GM12878 (cell line): ENCODE results near the gene DUOX1. TPM values are rescaled to one million over a fixed set of nuclear protein-coding genes. Genes with fewer than 3 reads are reported as not detected.

Experiments used
- ATAC-seq: fragments of 200-7000 bp; cut with Tn5 transposase; 3 replicates; pipeline ENCODE4 v1.9.1; 2020; ENCODE audit warnings: mild to moderate bottlenecking, moderate library complexity
- BruUV-seq: library from RNA; stranded (reverse); fragments of 400-500 nt; replicated peaks from 2 replicates; lab custom pipeline; 2021; lab: Mats Ljungman, UMichigan
- CTCF ChIA-PET: fragments of 300-600 bp; sonication (Branson Sonifier 250); formaldehyde crosslinking; extraction: SDS; loops from one replicate; lab custom pipeline; 2021; ENCODE audit warnings: inconsistent platforms; lab: Yijun Ruan, JAX
- POLR2A ChIA-PET: fragments of 350-600 bp; formaldehyde crosslinking; extraction: SDS; loops from one replicate; lab custom pipeline; 2021; ENCODE audit warnings: inconsistent platforms; lab: Charles Lee
- RAD21 ChIA-PET: fragments of 300-600 bp; sonication (Branson Sonifier 250); formaldehyde crosslinking; loops from one replicate; lab custom pipeline; 2023; ENCODE audit warnings: antibody characterized with exemption; ENCODE audit not compliant: unreplicated experiment; lab: Charles Lee
- SMC1A ChIA-PET: fragments of 300-600 bp; sonication (Branson Sonifier 250); formaldehyde crosslinking; loops from one replicate; lab custom pipeline; 2023; ENCODE audit not compliant: unreplicated experiment, uncharacterized antibody; lab: Charles Lee
- DNase-seq: peaks from one replicate; pipeline ENCODE4 v3.0.0-alpha.2; 2011; ENCODE audit warnings: low read depth, low spot score
- FAIRE-seq: peaks from 3 replicates; lab custom pipeline; 2011; peaks lifted over from hg19 to GRCh38; lab: Jason Lieb, UNC
- H2AFZ ChIP-seq: 2 replicates; pipeline ENCODE4 v1.6.0; 2011; ENCODE audit warnings: low read depth, low read length, control low read depth; ENCODE audit not compliant: control insufficient read depth
- H3K27ac ChIP-seq: 2 replicates; pipeline ENCODE4 v1.5.1; 2011; ENCODE audit warnings: control low read depth; ENCODE audit not compliant: control insufficient read depth, insufficient read depth
- H3K27me3 ChIP-seq, 2 experiments: replicated peaks in 1 of 2; 2 replicates each; pipeline versions ENCODE4 v1.6.0 to v1.6.1; 2011; ENCODE audit warnings: low read length in 1 of 2; ENCODE audit not compliant: control insufficient read depth in 2 of 2, insufficient read depth in 2 of 2
- H3K36me3 ChIP-seq, 2 experiments: 2 replicates each; pipeline ENCODE4 v1.5.1; 2011; ENCODE audit warnings: low read length in 1 of 2; ENCODE audit not compliant: control insufficient read depth in 2 of 2, insufficient read depth in 2 of 2
- H3K4me1 ChIP-seq: 2 replicates; pipeline ENCODE4 v1.6.1; 2011; ENCODE audit warnings: mild to moderate bottlenecking, low read length, moderate library complexity, mixed read lengths; ENCODE audit not compliant: control insufficient read depth, insufficient read depth
- H3K4me2 ChIP-seq: 2 replicates; pipeline ENCODE4 v1.6.0; 2011; ENCODE audit warnings: control low read depth; ENCODE audit not compliant: control insufficient read depth, insufficient read depth
- H3K4me3 ChIP-seq: fragments of 200-600 bp; sonication (generic); 2 replicates; pipeline ENCODE4 v1.5.1; 2016
- H3K79me2 ChIP-seq: 2 replicates; pipeline ENCODE4 v1.6.0; 2011; ENCODE audit warnings: low read length; ENCODE audit not compliant: control insufficient read depth, insufficient read depth
- H3K9ac ChIP-seq: 2 replicates; pipeline ENCODE4 v1.8.0; 2011; ENCODE audit warnings: low read length, control low read depth, mixed read lengths; ENCODE audit not compliant: control insufficient read depth, insufficient read depth
- H3K9me3 ChIP-seq: replicated peaks from 3 replicates; pipeline ENCODE4 v1.5.1; 2011; ENCODE audit warnings: mild to moderate bottlenecking, low read length; ENCODE audit not compliant: control insufficient read depth, insufficient read depth
- H4K20me1 ChIP-seq: 2 replicates; pipeline ENCODE4 v1.6.0; 2011; ENCODE audit not compliant: control insufficient read depth, insufficient read depth
- ATF7 ChIP-seq: fragments of 450-650 bp; IDR thresholded peaks from 2 replicates; pipeline ENCODE4 v1.6.1; 2016; ENCODE audit warnings: low read depth, mild to moderate bottlenecking
- BCL11A ChIP-seq: IDR thresholded peaks from 2 replicates; pipeline ENCODE4 v1.6.1; 2011; ENCODE audit warnings: low read depth, low read length
- BRCA1 ChIP-seq: IDR thresholded peaks from 2 replicates; pipeline ENCODE4 v1.6.1; 2011; ENCODE audit warnings: low read depth, low read length, improper control_type of control experiment
- ETV6 ChIP-seq, 2 experiments: fragments of 450-650 bp in 1 of 2; IDR thresholded peaks in 1 of 2; conservative IDR thresholded peaks in 1 of 2; 2 replicates each; pipeline ENCODE4 v1.6.1; 2014; ENCODE audit warnings: antibody characterized with exemption in 1 of 2, borderline replicate concordance in 1 of 2, low read depth in 1 of 2, mild to moderate bottlenecking in 1 of 2, moderate library complexity in 1 of 2
- GATAD2B ChIP-seq: fragments of 450-650 bp; conservative IDR thresholded peaks from 2 replicates; pipeline ENCODE4 v1.6.1; 2017; ENCODE audit warnings: low read depth, mild to moderate bottlenecking, moderate library complexity
- HDAC2 ChIP-seq: fragments of 200-600 bp; sonication (generic); IDR thresholded peaks from 2 replicates; pipeline ENCODE4 v1.6.1; 2017
- JUND ChIP-seq: IDR thresholded peaks from 2 replicates; pipeline ENCODE4 v1.6.1; 2012; ENCODE audit warnings: low read depth, mild to moderate bottlenecking, low read length, improper control_type of control experiment, moderate library complexity
- PAX5 ChIP-seq: IDR thresholded peaks from 2 replicates; pipeline ENCODE4 v1.6.1; 2011; ENCODE audit warnings: low read depth, low read length, borderline replicate concordance
- PML ChIP-seq: IDR thresholded peaks from 2 replicates; pipeline ENCODE4 v1.6.1; 2012; ENCODE audit warnings: low read length, inconsistent platforms
- SMAD5 ChIP-seq: IDR thresholded peaks from 2 replicates; pipeline ENCODE4 v1.6.1; 2016; ENCODE audit warnings: antibody characterized with exemption, low read depth
- ZNF622 ChIP-seq: fragments of 450-650 bp; IDR thresholded peaks from 2 replicates; pipeline ENCODE4 v1.6.1; 2017; ENCODE audit warnings: mild to moderate bottlenecking, inconsistent platforms
- WGBS: methylation state at CpG from one replicate; pipeline ENCODE4 v1.1.6; 2016; ENCODE audit warnings: low lambda C conversion rate; ENCODE audit not compliant: insufficient replicate concordance, insufficient coverage; ENCODE audit errors: missing lambda C conversion rate; 5-methylcytosine and 5-hydroxymethylcytosine counted together
- in situ Hi-C: fragments of 300-500 bp; cut with MboI; formaldehyde crosslinking; loops from 9 replicates; pipeline ENCODE4 v1.14.3; 2018; ENCODE audit warnings: mixed read lengths
- intact Hi-C: fragments of 100-400 bp; cut with micrococcal nuclease; formaldehyde crosslinking; loops from one replicate; pipeline ENCODE4 v1.14.2; 2022; ENCODE audit not compliant: unreplicated experiment
- polyA plus RNA-seq, 11 experiments: library from polyadenylated mRNA; depleted of rRNA in 4 of 11; unstranded in 6 of 11; stranded (reverse) in 5 of 11; fragments of >200 nt; fragmentation: Nextera tagmentation in 4 of 11; fragmentation: Illumina TruSeq in 1 of 11; extraction: Ambion mirVana in 4 of 11; extraction: Trizol in 1 of 11; gene quantifications; 1 replicate in 1 of 11; 2 replicates in 10 of 11; pipeline versions ENCODE4 v1.2.1 to v1.2.3, GENCODE V29; 2011 to 2016; ENCODE audit warnings: inconsistent platforms in 2 of 11, missing spikeins in 2 of 11, low read depth in 1 of 11
- total RNA-seq, 4 experiments: library from RNA; depleted of rRNA in 3 of 4; stranded (reverse); fragments of >200 nt in 3 of 4; fragmentation: Illumina TruSeq in 1 of 4; extraction: Trizol in 1 of 4; gene quantifications; 2 replicates each; pipeline versions ENCODE4 v1.2.1 to v1.2.3, GENCODE V29; 2013 to 2021
- TF ChIP-seq, protein P1 (sequence below): IDR thresholded peaks from 2 replicates; pipeline ENCODE4 v1.6.1; 2011; ENCODE audit warnings: low read depth, low read length, improper control_type of control experiment, borderline replicate concordance
- TF ChIP-seq, protein P2 (sequence below): fragments of 450-650 bp; IDR thresholded peaks from 2 replicates; pipeline ENCODE4 v1.6.1; 2016; ENCODE audit warnings: mild to moderate bottlenecking, moderate library complexity, borderline replicate concordance

DUOX1 gene
- total and polyA plus RNA-seq, 10 of the 15 experiments (the other 5 are each of a cell fraction or from before 2014, with no cell fraction given), result 0.02 to 2.1 (median 0.26) TPM; not detected in 3

DNA sequence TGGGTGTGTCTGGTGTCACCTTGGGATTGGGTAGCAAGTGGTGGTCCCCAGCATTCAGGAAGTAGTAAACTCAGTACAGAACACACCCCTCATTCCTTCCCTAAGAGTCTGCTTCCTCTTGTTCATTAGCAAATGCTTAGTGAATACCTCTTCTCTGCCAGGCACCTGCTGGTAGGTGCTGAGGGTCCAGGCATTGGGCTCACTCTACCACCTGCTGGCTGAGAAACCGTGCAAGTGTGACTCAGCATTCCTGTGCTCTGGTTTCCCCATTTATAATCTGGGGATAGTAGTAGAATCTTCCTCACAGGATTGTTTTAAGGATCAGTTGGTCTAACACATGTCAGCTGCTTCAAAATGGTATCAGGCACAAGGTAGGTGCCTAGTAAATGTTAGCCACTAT lies 53.2 kb downstream of the DUOX1 start:
- ChIA-PET SMC1A (interaction anchor here (1.7 kb wide), 1 partner anchor 15 kb away, joined by 3 read pairs; no protein-coding TSS in a partner anchor), CTCF (interaction anchor here (2.0 to 13.7 kb wide), 2 partner anchors 19 to 22 kb away, joined by 11 to 200 read pairs; no protein-coding TSS in a partner anchor), RAD21 (no interaction called here), POLR2A (interaction anchor here (1.1 kb wide), 1 partner anchor 10 kb away, joined by 3 read pairs; no protein-coding TSS in a partner anchor)
- Histone ChIP-seq H3K27me3 (peaks cover 0 to 2% of the 10 kb centered on the region in 2 experiments; a peak in 3 of 4 replicates), H3K27ac (no peak overlapping the region), H3K4me2 (no peak overlapping the region), H2AFZ (no peak overlapping the region), H3K79me2 (no peaks in the 10 kb centered on the region), H3K4me1 (no peaks in the 10 kb centered on the region), H3K4me3 (no peak overlapping the region), H3K36me3 (no peaks in the 10 kb centered on the region), H3K9me3 (no peaks in the 10 kb centered on the region), H4K20me1 (no peaks in the 10 kb centered on the region), H3K9ac (no peak overlapping the region)
- DNase-seq (no peak), ATAC-seq (no peak), FAIRE-seq (no peak)
- WGBS, result 0% methylated on average over 1 of the region's 1 CpG
- no TSS peak for BruUV-seq
- intact Hi-C loops (no loop called here), in situ Hi-C loops (no loop called here)
- TF ChIP-seq, protein P1, sequence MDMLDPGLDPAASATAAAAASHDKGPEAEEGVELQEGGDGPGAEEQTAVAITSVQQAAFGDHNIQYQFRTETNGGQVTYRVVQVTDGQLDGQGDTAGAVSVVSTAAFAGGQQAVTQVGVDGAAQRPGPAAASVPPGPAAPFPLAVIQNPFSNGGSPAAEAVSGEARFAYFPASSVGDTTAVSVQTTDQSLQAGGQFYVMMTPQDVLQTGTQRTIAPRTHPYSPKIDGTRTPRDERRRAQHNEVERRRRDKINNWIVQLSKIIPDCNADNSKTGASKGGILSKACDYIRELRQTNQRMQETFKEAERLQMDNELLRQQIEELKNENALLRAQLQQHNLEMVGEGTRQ, result no peak
- no peak for TF ChIP-seq PML
- TF ChIP-seq GATAD2B, result no peak
- no peak for TF ChIP-seq ETV6 (conservative IDR thresholded peaks at IDR 0.05 in 1 of 2, IDR thresholded peaks at IDR 0.05 in 1 of 2; ENCODE audit: borderline replicate concordance in 1 of 2, low read depth in 1 of 2)
- no peak for TF ChIP-seq ZNF622

DNA sequence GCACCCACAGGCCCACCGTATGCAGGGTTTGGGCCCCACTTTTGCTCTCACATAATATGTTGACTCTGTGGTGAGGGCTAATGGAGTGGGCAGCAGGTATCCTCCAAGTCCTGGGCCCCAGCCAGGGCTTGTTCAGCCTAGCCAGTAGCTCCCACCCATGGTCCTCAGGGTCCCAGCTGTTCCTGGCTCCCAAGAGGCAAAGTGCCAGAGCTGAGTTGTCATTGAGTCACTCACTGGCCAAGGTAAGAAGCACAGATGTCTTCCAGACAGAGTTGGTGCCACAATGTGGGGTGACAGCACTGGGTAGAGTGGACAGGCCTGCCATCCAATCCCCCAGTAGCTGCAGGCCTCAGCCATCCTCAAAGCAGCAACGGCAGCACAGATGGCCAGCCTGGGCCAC lies 53.7 kb downstream of the DUOX1 start:
- intact Hi-C loops, result no loop called here
- no peak overlapping the region for H3K4me3 ChIP-seq
- RAD21 ChIA-PET, result no interaction called here
- CTCF ChIA-PET, result interaction anchor here (2.0 to 13.7 kb wide), 3 partner anchors 18 to 22 kb away, joined by 11 to 200 read pairs (median 12); no protein-coding TSS in a partner anchor
- no peaks in the 10 kb centered on the region for H3K79me2 ChIP-seq
- SMC1A ChIA-PET, result interaction anchor here (1.7 kb wide), 1 partner anchor 14 kb away, joined by 3 read pairs; no protein-coding TSS in a partner anchor
- H3K27ac ChIP-seq, result no peak overlapping the region
- no peak overlapping the region for H3K9ac ChIP-seq
- no peaks in the 10 kb centered on the region for H3K36me3 ChIP-seq
- DNase-seq, result no peak
- POLR2A ChIA-PET, result interaction anchor here (1.1 kb wide), 1 partner anchor 10 kb away, joined by 3 read pairs; no protein-coding TSS in a partner anchor
- ATAC-seq, result no peak
- no peaks in the 10 kb centered on the region for H3K9me3 ChIP-seq
- WGBS, result 75% methylated on average over 2 of the region's 2 CpGs
- no peak for FAIRE-seq
- H3K4me1 ChIP-seq, result peaks cover 4% of the 10 kb centered on the region
- no peak overlapping the region for H3K4me2 ChIP-seq
- BruUV-seq, result no TSS peak
- peaks cover 0 to 2% of the 10 kb centered on the region in 2 experiments; a peak in 3 of 4 replicates for H3K27me3 ChIP-seq
- in situ Hi-C loops, result no loop called here
- no peak overlapping the region for H2AFZ ChIP-seq
- no peaks in the 10 kb centered on the region for H4K20me1 ChIP-seq
- no peak for TF ChIP-seq BCL11A
- TF ChIP-seq SMAD5, result no peak
- TF ChIP-seq ATF7, result no peak
- no peak for TF ChIP-seq HDAC2
- no peak for TF ChIP-seq PAX5
- TF ChIP-seq BRCA1, result no peak
- TF ChIP-seq, protein P2, sequence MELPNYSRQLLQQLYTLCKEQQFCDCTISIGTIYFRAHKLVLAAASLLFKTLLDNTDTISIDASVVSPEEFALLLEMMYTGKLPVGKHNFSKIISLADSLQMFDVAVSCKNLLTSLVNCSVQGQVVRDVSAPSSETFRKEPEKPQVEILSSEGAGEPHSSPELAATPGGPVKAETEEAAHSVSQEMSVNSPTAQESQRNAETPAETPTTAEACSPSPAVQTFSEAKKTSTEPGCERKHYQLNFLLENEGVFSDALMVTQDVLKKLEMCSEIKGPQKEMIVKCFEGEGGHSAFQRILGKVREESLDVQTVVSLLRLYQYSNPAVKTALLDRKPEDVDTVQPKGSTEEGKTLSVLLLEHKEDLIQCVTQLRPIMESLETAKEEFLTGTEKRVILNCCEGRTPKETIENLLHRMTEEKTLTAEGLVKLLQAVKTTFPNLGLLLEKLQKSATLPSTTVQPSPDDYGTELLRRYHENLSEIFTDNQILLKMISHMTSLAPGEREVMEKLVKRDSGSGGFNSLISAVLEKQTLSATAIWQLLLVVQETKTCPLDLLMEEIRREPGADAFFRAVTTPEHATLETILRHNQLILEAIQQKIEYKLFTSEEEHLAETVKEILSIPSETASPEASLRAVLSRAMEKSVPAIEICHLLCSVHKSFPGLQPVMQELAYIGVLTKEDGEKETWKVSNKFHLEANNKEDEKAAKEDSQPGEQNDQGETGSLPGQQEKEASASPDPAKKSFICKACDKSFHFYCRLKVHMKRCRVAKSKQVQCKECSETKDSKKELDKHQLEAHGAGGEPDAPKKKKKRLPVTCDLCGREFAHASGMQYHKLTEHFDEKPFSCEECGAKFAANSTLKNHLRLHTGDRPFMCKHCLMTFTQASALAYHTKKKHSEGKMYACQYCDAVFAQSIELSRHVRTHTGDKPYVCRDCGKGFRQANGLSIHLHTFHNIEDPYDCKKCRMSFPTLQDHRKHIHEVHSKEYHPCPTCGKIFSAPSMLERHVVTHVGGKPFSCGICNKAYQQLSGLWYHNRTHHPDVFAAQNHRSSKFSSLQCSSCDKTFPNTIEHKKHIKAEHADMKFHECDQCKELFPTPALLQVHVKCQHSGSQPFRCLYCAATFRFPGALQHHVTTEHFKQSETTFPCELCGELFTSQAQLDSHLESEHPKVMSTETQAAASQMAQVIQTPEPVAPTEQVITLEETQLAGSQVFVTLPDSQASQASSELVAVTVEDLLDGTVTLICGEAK, result no peak
- no peak for TF ChIP-seq JUND
